Measurements from ENCODE around the gene DCDC1.

DNA sequence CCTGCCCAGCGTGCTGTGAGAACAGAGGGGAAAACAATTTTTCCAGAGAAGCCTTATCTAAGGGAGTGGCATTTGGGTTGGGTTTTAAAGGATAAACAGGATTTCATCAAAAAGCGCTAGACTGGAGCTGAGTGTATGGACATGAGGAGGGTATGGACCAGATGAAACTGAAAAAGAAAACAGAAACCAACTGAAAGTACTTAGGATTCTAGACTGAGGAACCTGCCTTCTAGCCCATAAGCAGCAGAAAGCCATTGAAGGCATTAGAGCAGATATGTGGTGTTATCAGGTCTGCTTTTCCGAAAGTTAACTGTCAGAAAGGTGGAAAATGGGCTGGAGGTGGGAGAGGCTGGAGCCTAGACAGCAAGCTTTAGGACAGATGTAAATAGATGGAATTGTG is 443.4 kb downstream of the DCDC1 start:
- no peak for TF ChIP-seq CTCF (IDR thresholded peaks at IDR 0.05)
- TF ChIP-seq POLR2AphosphoS5 (IDR thresholded peaks at IDR 0.05; ENCODE audit: insufficient read depth in 1 of 2, low read depth in 1 of 2), result no peak
